Kidney (tissue), 14 donors: ENCODE data around the gene FAM53A. TPM values are rescaled to one million over a fixed set of nuclear protein-coding genes. Genes with fewer than 3 reads are reported as not detected.
A peak's percentile ranks its signal among the peaks of the same experiment; 100 is the strongest.

Experiments used
- DNase-seq, 5 donors: peaks; one replicate each; pipeline ENCODE4 v3.0.0-alpha.2; 2013 to 2020
- FAIRE-seq: peaks from 2 replicates; lab custom pipeline; 2012; peaks lifted over from hg19 to GRCh38; lab: Jason Lieb, UNC
- H3K27ac ChIP-seq, 2 donors: one replicate each; pipeline ENCODE4 v1.7.0; 2013; ENCODE audit warnings: low read depth in 2 of 2, low read length in 2 of 2, inconsistent platforms in 1 of 2
- H3K27me3 ChIP-seq: one replicate; pipeline ENCODE4 v1.7.1; 2013; ENCODE audit warnings: low read length, inconsistent platforms; ENCODE audit not compliant: control insufficient read depth, insufficient read depth
- H3K36me3 ChIP-seq, 3 donors: one replicate each; pipeline versions ENCODE4 v1.7.0 to v1.7.1; 2013; ENCODE audit warnings: low read length in 3 of 3, control low read depth in 1 of 3, inconsistent platforms in 1 of 3; ENCODE audit not compliant: insufficient read depth in 3 of 3, control insufficient read depth in 2 of 3
- H3K4me1 ChIP-seq, 3 donors: one replicate each; pipeline versions ENCODE4 v1.7.0 to v1.7.1; 2013; ENCODE audit warnings: low read length in 3 of 3, inconsistent platforms in 1 of 3, low read depth in 1 of 3; ENCODE audit not compliant: control insufficient read depth in 2 of 3, insufficient read depth in 2 of 3
- H3K4me3 ChIP-seq, 3 donors: one replicate each; pipeline versions ENCODE4 v1.7.0 to v1.8.1; 2013; ENCODE audit warnings: low read length in 3 of 3, control low read depth in 1 of 3, inconsistent platforms in 1 of 3
- H3K9ac ChIP-seq, 3 donors: one replicate each; pipeline versions ENCODE4 v1.7.0 to v1.7.1; 2013; ENCODE audit warnings: low read length in 3 of 3, control low read depth in 1 of 3, inconsistent platforms in 1 of 3
- H3K9me3 ChIP-seq, 3 donors: one replicate each; pipeline versions ENCODE4 v1.7.0 to v1.7.1; 2013; ENCODE audit warnings: low read length in 3 of 3, control low read depth in 1 of 3, inconsistent platforms in 1 of 3; ENCODE audit not compliant: control insufficient read depth in 2 of 3, insufficient read depth in 1 of 3
- CTCF ChIP-seq: IDR thresholded peaks from 3 replicates; pipeline ENCODE4 v1.5.1; 2012; ENCODE audit warnings: mild to moderate bottlenecking, moderate library complexity, borderline replicate concordance; ENCODE audit not compliant: insufficient read depth; ENCODE audit errors: extremely low read depth
- intact Hi-C: fragments of 100-400 bp; cut with DNase I; formaldehyde crosslinking; loops from one replicate; pipeline ENCODE4 v1.11.1; 2022
- polyA plus RNA-seq: library from polyadenylated mRNA; stranded (reverse); fragments of 350-450 nt; fragmentation: Illumina TruSeq; extraction: RNeasy Lipid Tissue Mini Kit (QIAGEN cat#74804); gene quantifications from one replicate; pipeline ENCODE4 v1.2.3, GENCODE V29; 2014; ENCODE audit warnings: low read depth, low replicate concordance; ENCODE audit not compliant: insufficient read depth
- total RNA-seq: library from RNA; stranded (reverse); fragmentation: NEBNext Ultra II Directional; extraction: Animal tissue kit (Norgen Biotek cat#: 25700); gene quantifications from one replicate; pipeline ENCODE4 v1.2.1, GENCODE V29; 2021
- donor health status: control.
- donor health status: control.
- donor health status: control.
- donor health status: control.
- donor health status: control.
- donor health status: DM: yes; HTN: yes; CAD: no.
- donor health status: Normal renal cell carcinoma (clear cell type).

FAM53A gene
- total and polyA plus RNA-seq, 2 donors from 2014 or later: 1.2 to 2.9 TPM

- DNase-seq: peak in 1 of 5 donors; percentile 73
- Histone ChIP-seq H3K9me3 (no peaks in the 10 kb centered on the region), H3K36me3 (no peaks in the 10 kb centered on the region), H3K4me3 (no peak overlapping the region), H3K27me3 (no peaks in the 10 kb centered on the region), H3K27ac (no peak overlapping the region), H3K4me1 (peaks cover 0 to 29% (median 0%) of the 10 kb centered on the region in 3 donors), H3K9ac (no peak overlapping the region)
- FAIRE-seq: no peak
- intact Hi-C loops: no loop called here
- TF ChIP-seq CTCF: no peak
These were observed 32.2 kb upstream of the FAM53A start for GRCh38 chr4:1716065-1716945.

GRCh38 chr4:1715002-1715758 lies 31.1 kb upstream of the FAM53A start:
- DNase-seq: peak in 2 of 5 donors; percentile 45 to 46
- Histone ChIP-seq H3K9ac (peak overlapping the region in 1 of 3 donors; percentile 34), H3K4me1 (peaks cover 0 to 32% (median 0%) of the 10 kb centered on the region in 3 donors)

GRCh38 chr4:1714303-1715001 lies 30.3 kb upstream of the FAM53A start:
- FAIRE-seq (no peak), DNase-seq (no peak)
- intact Hi-C loops: no loop called here
- Histone ChIP-seq H3K27ac (no peak overlapping the region), H3K9me3 (no peaks in the 10 kb centered on the region), H3K4me3 (no peak overlapping the region), H3K9ac (no peak overlapping the region), H3K36me3 (no peaks in the 10 kb centered on the region), H3K4me1 (peaks cover 0 to 29% (median 0%) of the 10 kb centered on the region in 3 donors), H3K27me3 (no peaks in the 10 kb centered on the region)
- TF ChIP-seq CTCF: no peak

More at GRCh38 chr4:1715002-1715758, 31.1 kb upstream of the FAM53A start:
- no peaks in the 10 kb centered on the region for H3K27me3 ChIP-seq
- H3K36me3 ChIP-seq: no peaks in the 10 kb centered on the region
- H3K4me3 ChIP-seq: no peak overlapping the region
- no peak overlapping the region for H3K27ac ChIP-seq
- no peak for FAIRE-seq
- intact Hi-C loops: no loop called here
- TF ChIP-seq CTCF: no peak
- H3K9me3 ChIP-seq: no peaks in the 10 kb centered on the region
